Mesendoderm (in vitro differentiated cells): ENCODE results near the gene POMGNT2.
A peak's percentile ranks its signal among the peaks of the same experiment; 100 is the strongest.

ENCODE experiments used
- DNase-seq: peaks from one replicate; pipeline ENCODE4 v3.0.0; 2013
- H2AK5ac ChIP-seq: 2 replicates; pipeline ENCODE4 v1.6.1; 2013; ENCODE audit warnings: low read length, inconsistent platforms
- H2BK120ac ChIP-seq: 2 replicates; pipeline ENCODE4 v1.6.1; 2013; ENCODE audit warnings: low read depth, mild to moderate bottlenecking, low read length, moderate library complexity, mixed read lengths
- H2BK15ac ChIP-seq: replicated peaks from 2 replicates; pipeline ENCODE4 v1.6.1; 2013; ENCODE audit warnings: low read depth, mild to moderate bottlenecking, moderate library complexity
- H2BK5ac ChIP-seq: 2 replicates; pipeline ENCODE4 v1.6.1; 2013; ENCODE audit warnings: low read length, inconsistent platforms
- H3K18ac ChIP-seq: 2 replicates; pipeline ENCODE4 v1.6.1; 2013; ENCODE audit warnings: mild to moderate bottlenecking, low read length, mixed read lengths
- H3K23ac ChIP-seq: one replicate; pipeline ENCODE4 v1.6.1; 2013; ENCODE audit warnings: low read length
- H3K27ac ChIP-seq: 2 replicates; pipeline ENCODE4 v1.5.1; 2013; ENCODE audit warnings: low read depth, mild to moderate bottlenecking, inconsistent platforms, low read length, moderate library complexity
- H3K27me3 ChIP-seq: 2 replicates; pipeline ENCODE4 v1.6.1; 2013; ENCODE audit warnings: low read length, control low read depth, mild to moderate bottlenecking, inconsistent platforms; ENCODE audit not compliant: insufficient read depth, poor library complexity
- H3K36me3 ChIP-seq: 2 replicates; pipeline ENCODE4 v1.6.1; 2013; ENCODE audit warnings: low read length, inconsistent platforms; ENCODE audit not compliant: control insufficient read depth, insufficient read depth
- H3K4ac ChIP-seq: one replicate; pipeline ENCODE4 v1.6.1; 2013; ENCODE audit warnings: low read depth, mild to moderate bottlenecking, low read length, moderate library complexity
- H3K4me1 ChIP-seq: 2 replicates; pipeline ENCODE4 v1.6.1; 2013; ENCODE audit warnings: low read depth, low read length, inconsistent platforms; ENCODE audit not compliant: control insufficient read depth
- H3K4me2 ChIP-seq: 2 replicates; pipeline ENCODE4 v1.6.1; 2013; ENCODE audit warnings: low read length
- H3K4me3 ChIP-seq: 2 replicates; pipeline ENCODE4 v1.5.1; 2013; ENCODE audit warnings: mild to moderate bottlenecking, low read length
- H3K56ac ChIP-seq: one replicate; pipeline ENCODE4 v1.6.1; 2013; ENCODE audit warnings: low read length
- H3K79me1 ChIP-seq: 2 replicates; pipeline ENCODE4 v1.6.1; 2013; ENCODE audit warnings: low read length, inconsistent platforms
- H3K79me2 ChIP-seq: 2 replicates; pipeline ENCODE4 v1.6.1; 2013; ENCODE audit warnings: mild to moderate bottlenecking, low read length; ENCODE audit not compliant: control insufficient read depth, insufficient read depth
- H3K9ac ChIP-seq: 2 replicates; pipeline ENCODE4 v1.6.1; 2013; ENCODE audit warnings: low read length, inconsistent platforms
- H4K5ac ChIP-seq: one replicate; pipeline ENCODE4 v1.6.1; 2013; ENCODE audit warnings: low read length
- H4K8ac ChIP-seq: one replicate; pipeline ENCODE4 v1.6.1; 2013; ENCODE audit warnings: low read depth, mild to moderate bottlenecking, control low read depth, low read length, moderate library complexity
- WGBS: extraction: QIAGEN DNeasy Blood & Tissue Kit; methylation state at CpG from one replicate; pipeline ENCODE4 v1.1.7; 2013; ENCODE audit warnings: low lambda C conversion rate, missing lambda C conversion rate; ENCODE audit not compliant: insufficient coverage; ENCODE audit errors: extremely low coverage; 5-methylcytosine and 5-hydroxymethylcytosine counted together

The POMGNT2 gene

GRCh38 chr3:43146599-43146998 lies 40.7 kb upstream of the POMGNT2 start:
- Histone ChIP-seq H3K9ac (no peak overlapping the region), H3K36me3 (no peaks in the 10 kb centered on the region), H3K23ac (no peak overlapping the region), H4K5ac (no peak overlapping the region), H3K4me1 (no peaks in the 10 kb centered on the region), H3K79me2 (no peaks in the 10 kb centered on the region), H3K79me1 (no peaks in the 10 kb centered on the region), H2AK5ac (no peak overlapping the region), H2BK120ac (no peak overlapping the region), H3K18ac (no peak overlapping the region), H3K4me2 (no peak overlapping the region), H3K27me3 (no peaks in the 10 kb centered on the region), H2BK5ac (no peak overlapping the region), H3K4ac (no peak overlapping the region), H2BK15ac (no peak overlapping the region), H4K8ac (no peak overlapping the region), H3K4me3 (no peak overlapping the region), H3K56ac (no peak overlapping the region), H3K27ac (no peak overlapping the region)
- no CpG with 5 or more reads among the region's 1 CpG for WGBS
- no peak for DNase-seq

- Histone ChIP-seq H3K9ac (no peak overlapping the region), H3K27me3 (no peaks in the 10 kb centered on the region), H2BK15ac (no peak overlapping the region), H3K4me2 (no peak overlapping the region), H3K79me1 (no peaks in the 10 kb centered on the region), H3K18ac (peak overlapping the region; percentile 51), H3K56ac (no peak overlapping the region), H3K36me3 (no peaks in the 10 kb centered on the region), H3K79me2 (no peaks in the 10 kb centered on the region), H2BK5ac (no peak overlapping the region), H4K5ac (no peak overlapping the region), H3K4me3 (no peak overlapping the region), H2BK120ac (peak overlapping the region; percentile 78), H3K27ac (no peak overlapping the region), H3K4me1 (no peaks in the 10 kb centered on the region), H4K8ac (no peak overlapping the region), H3K4ac (no peak overlapping the region), H2AK5ac (no peak overlapping the region), H3K23ac (no peak overlapping the region)
- DNase-seq, result peak; percentile 19
- 100% methylated on average over 2 of the region's 7 CpGs for WGBS
These were observed 39.0 kb upstream of the POMGNT2 start for GRCh38 chr3:43144761-43145490.

GRCh38 chr3:43142472-43142871 lies 36.6 kb upstream of the POMGNT2 start:
- H4K8ac ChIP-seq, result no peak overlapping the region
- H3K4ac ChIP-seq, result no peak overlapping the region
- H3K4me2 ChIP-seq, result no peak overlapping the region
- H3K23ac ChIP-seq, result no peak overlapping the region
- H2BK5ac ChIP-seq, result no peak overlapping the region
- WGBS, result no CpG with 5 or more reads among the region's 3 CpGs
- no peaks in the 10 kb centered on the region for H3K4me1 ChIP-seq
- no peak overlapping the region for H3K56ac ChIP-seq
- no peak overlapping the region for H2AK5ac ChIP-seq
- no peaks in the 10 kb centered on the region for H3K79me1 ChIP-seq
- H2BK120ac ChIP-seq, result no peak overlapping the region
- no peak overlapping the region for H3K27ac ChIP-seq
- H3K9ac ChIP-seq, result no peak overlapping the region
- H4K5ac ChIP-seq, result no peak overlapping the region
- no peaks in the 10 kb centered on the region for H3K79me2 ChIP-seq
- H2BK15ac ChIP-seq, result no peak overlapping the region
- no peaks in the 10 kb centered on the region for H3K36me3 ChIP-seq
- H3K18ac ChIP-seq, result no peak overlapping the region
- no peaks in the 10 kb centered on the region for H3K27me3 ChIP-seq
- peak; percentile 10 for DNase-seq
- H3K4me3 ChIP-seq, result no peak overlapping the region

- no peak overlapping the region for H4K5ac ChIP-seq
- no peak for DNase-seq
- no peak overlapping the region for H3K27ac ChIP-seq
- no peaks in the 10 kb centered on the region for H3K27me3 ChIP-seq
- no peak overlapping the region for H2BK5ac ChIP-seq
- H3K79me2 ChIP-seq, result no peaks in the 10 kb centered on the region
- no peak overlapping the region for H3K18ac ChIP-seq
- H2AK5ac ChIP-seq, result no peak overlapping the region
- no peak overlapping the region for H3K23ac ChIP-seq
- no peak overlapping the region for H3K4me3 ChIP-seq
- H3K4me2 ChIP-seq, result no peak overlapping the region
- no peak overlapping the region for H3K9ac ChIP-seq
- H2BK15ac ChIP-seq, result no peak overlapping the region
- H3K36me3 ChIP-seq, result no peaks in the 10 kb centered on the region
- no peak overlapping the region for H3K56ac ChIP-seq
- H3K79me1 ChIP-seq, result no peaks in the 10 kb centered on the region
- H3K4ac ChIP-seq, result no peak overlapping the region
- no peaks in the 10 kb centered on the region for H3K4me1 ChIP-seq
- no CpG with 5 or more reads among the region's 4 CpGs for WGBS
- no peak overlapping the region for H4K8ac ChIP-seq
- H2BK120ac ChIP-seq, result no peak overlapping the region
These were observed 32.8 kb upstream of the POMGNT2 start for GRCh38 chr3:43138488-43139231.

- H3K79me1 ChIP-seq, result no peaks in the 10 kb centered on the region
- H2BK5ac ChIP-seq, result no peak overlapping the region
- H3K23ac ChIP-seq, result no peak overlapping the region
- H3K18ac ChIP-seq, result no peak overlapping the region
- H3K4me2 ChIP-seq, result no peak overlapping the region
- H3K27me3 ChIP-seq, result no peaks in the 10 kb centered on the region
- no peaks in the 10 kb centered on the region for H3K79me2 ChIP-seq
- no CpG with 5 or more reads among the region's 7 CpGs for WGBS
- no peak overlapping the region for H3K56ac ChIP-seq
- H3K4me3 ChIP-seq, result no peak overlapping the region
- no peak overlapping the region for H2BK15ac ChIP-seq
- H3K27ac ChIP-seq, result no peak overlapping the region
- H3K9ac ChIP-seq, result no peak overlapping the region
- no peak for DNase-seq
- no peaks in the 10 kb centered on the region for H3K36me3 ChIP-seq
- no peak overlapping the region for H4K5ac ChIP-seq
- no peak overlapping the region for H3K4ac ChIP-seq
- no peaks in the 10 kb centered on the region for H3K4me1 ChIP-seq
- H2AK5ac ChIP-seq, result no peak overlapping the region
- no peak overlapping the region for H2BK120ac ChIP-seq
- no peak overlapping the region for H4K8ac ChIP-seq
These were observed 27.2 kb upstream of the POMGNT2 start for GRCh38 chr3:43132870-43133636.
